Neutrophil (primary cell): Measurements from ENCODE around the gene PRR29.

ENCODE experiments used
- H3K27ac ChIP-seq: fragments of 200-600 bp; sonication (generic); 2 replicates; pipeline ENCODE4 v1.5.1; 2016; ENCODE audit warnings: mild to moderate bottlenecking, moderate library complexity
- H3K27me3 ChIP-seq: fragments of 200-600 bp; sonication (generic); 2 replicates; pipeline ENCODE4 v1.6.0; 2016; ENCODE audit warnings: mild to moderate bottlenecking
- H3K36me3 ChIP-seq: fragments of 200-600 bp; sonication (generic); 2 replicates; pipeline ENCODE4 v1.5.1; 2017
- H3K4me1 ChIP-seq, 2 experiments: fragments of 200-600 bp in 1 of 2; sonication (generic) in 1 of 2; 1 replicate in 1 of 2; 2 replicates in 1 of 2; pipeline versions ENCODE4 v1.5.1 to v1.6.1; 2013 to 2016; ENCODE audit warnings: low read depth in 1 of 2, low read length in 1 of 2, mild to moderate bottlenecking in 1 of 2, moderate library complexity in 1 of 2; ENCODE audit not compliant: control insufficient read depth in 1 of 2, insufficient read depth in 1 of 2
- H3K4me3 ChIP-seq, 2 experiments: fragments of 200-600 bp in 1 of 2; sonication (generic) in 1 of 2; 1 replicate in 1 of 2; 2 replicates in 1 of 2; pipeline ENCODE4 v1.5.1; 2013 to 2016; ENCODE audit warnings: low read depth in 1 of 2, low read length in 1 of 2, mild to moderate bottlenecking in 1 of 2, moderate library complexity in 1 of 2
- H3K9me3 ChIP-seq: fragments of 200-600 bp; sonication (generic); 2 replicates; pipeline ENCODE4 v1.5.1; 2016
- TF ChIP-seq, protein P1 (sequence below): fragments of 200-600 bp; sonication (generic); IDR thresholded peaks from 2 replicates; pipeline ENCODE4 v1.5.1; 2016; ENCODE audit warnings: antibody characterized with exemption

The PRR29 gene

DNA sequence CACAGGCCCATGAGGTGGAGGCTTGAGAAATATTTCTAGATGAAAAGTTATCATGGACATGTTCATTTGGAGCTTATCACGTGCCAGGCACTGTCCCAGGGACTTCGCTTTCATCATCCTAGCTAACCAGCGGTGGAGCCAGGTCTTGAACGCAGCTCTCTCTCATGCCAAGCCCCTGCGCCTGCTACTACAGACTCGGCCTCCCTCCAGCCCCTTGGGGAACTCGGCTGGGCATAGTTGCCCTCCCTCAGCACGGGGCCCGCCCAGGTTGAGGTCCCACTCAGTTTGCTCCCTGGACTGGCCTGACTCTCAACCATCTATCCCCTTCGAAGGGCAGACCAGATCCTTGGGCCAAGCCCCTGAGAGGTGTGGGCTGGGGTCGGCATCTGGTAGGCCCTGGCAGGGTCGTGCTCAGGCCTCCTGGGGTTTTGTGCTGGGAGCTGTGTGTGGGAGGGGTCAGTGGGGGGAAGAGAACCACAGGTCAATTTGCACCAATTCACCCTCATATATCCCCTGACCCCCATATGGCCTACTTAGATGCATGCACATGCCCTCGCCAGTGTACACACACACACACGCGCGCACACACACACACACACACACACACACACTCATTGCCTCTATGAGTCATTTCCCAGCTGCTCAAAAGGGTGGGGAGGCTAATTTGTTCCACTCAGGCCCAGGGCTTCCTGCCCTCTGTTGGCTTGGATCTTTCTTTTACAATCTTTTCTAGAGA lies 13.3 kb upstream of the PRR29 start:
- Histone ChIP-seq H3K36me3 (no peaks in the 10 kb centered on the region), H3K4me3 (no peak overlapping the region), H3K4me1 (no peaks in the 10 kb centered on the region), H3K27me3 (no peaks in the 10 kb centered on the region), H3K27ac (no peak overlapping the region), H3K9me3 (no peaks in the 10 kb centered on the region)
- TF ChIP-seq, protein P1, sequence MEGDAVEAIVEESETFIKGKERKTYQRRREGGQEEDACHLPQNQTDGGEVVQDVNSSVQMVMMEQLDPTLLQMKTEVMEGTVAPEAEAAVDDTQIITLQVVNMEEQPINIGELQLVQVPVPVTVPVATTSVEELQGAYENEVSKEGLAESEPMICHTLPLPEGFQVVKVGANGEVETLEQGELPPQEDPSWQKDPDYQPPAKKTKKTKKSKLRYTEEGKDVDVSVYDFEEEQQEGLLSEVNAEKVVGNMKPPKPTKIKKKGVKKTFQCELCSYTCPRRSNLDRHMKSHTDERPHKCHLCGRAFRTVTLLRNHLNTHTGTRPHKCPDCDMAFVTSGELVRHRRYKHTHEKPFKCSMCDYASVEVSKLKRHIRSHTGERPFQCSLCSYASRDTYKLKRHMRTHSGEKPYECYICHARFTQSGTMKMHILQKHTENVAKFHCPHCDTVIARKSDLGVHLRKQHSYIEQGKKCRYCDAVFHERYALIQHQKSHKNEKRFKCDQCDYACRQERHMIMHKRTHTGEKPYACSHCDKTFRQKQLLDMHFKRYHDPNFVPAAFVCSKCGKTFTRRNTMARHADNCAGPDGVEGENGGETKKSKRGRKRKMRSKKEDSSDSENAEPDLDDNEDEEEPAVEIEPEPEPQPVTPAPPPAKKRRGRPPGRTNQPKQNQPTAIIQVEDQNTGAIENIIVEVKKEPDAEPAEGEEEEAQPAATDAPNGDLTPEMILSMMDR, result no peak

DNA sequence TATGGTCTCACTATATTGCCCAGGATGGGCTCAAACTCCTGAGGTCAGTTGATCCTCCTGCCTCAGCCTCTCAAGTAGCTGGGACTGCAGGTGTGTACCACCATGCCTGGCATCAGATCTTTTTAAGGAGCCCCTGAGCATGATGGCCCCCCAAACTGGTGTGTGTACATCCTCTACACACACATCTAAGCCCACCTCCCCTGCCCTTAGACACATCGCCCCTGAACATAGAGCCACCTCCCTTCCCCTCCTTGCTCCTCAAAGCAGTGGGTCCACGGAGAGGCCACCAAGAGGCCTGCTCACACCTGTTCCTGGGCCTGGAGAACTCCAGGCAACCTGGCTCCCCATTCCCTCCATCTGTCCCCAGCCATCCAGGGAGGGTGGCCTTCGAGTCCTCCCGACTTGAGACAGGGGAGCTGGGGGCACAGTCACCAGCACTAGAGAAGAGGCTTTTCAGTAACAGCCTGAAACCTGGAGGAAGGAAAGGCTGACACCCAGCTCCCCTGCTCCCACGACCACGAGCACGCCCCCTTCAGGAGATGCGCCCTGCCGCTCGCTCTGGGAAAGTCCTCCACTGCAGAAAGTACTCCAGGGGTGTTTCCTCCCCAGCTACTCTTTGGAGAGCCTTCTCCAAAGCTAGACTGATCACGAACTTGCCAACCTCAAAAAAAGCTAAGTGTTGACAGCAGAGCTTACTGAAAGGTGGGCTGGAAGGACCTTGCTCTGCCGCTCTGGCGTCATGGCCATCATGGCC lies 12.6 kb upstream of the PRR29 start:
- Histone ChIP-seq H3K27ac (no peak overlapping the region), H3K36me3 (no peaks in the 10 kb centered on the region), H3K4me1 (peaks cover under 1 to 2% of the 10 kb centered on the region in 2 experiments), H3K9me3 (no peaks in the 10 kb centered on the region), H3K4me3 (no peak overlapping the region), H3K27me3 (no peaks in the 10 kb centered on the region)
- TF ChIP-seq, protein P1, result no peak

DNA sequence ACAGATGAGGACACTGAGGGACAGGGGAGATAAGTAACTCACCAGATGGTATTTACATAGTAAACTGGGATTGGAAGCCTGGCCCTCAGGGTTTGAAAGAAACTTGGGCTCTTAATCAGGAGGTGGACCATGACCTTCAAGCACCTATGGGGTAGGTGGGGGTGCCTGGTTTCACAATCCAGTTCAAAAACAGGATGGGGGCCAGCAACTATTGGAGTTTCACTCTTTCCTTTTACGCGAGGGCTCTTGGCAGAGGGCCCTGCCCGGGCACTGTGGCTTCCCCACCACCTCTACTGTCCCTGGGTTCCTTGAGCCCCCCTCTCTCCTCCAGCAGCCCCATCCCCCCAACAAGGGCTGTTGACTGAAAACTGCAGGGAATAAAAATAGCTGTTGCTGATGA lies 11.3 kb upstream of the PRR29 start:
- no peaks in the 10 kb centered on the region for H3K9me3 ChIP-seq
- no peaks in the 10 kb centered on the region for H3K27me3 ChIP-seq
- TF ChIP-seq, protein P1, result no peak
- H3K36me3 ChIP-seq, result no peaks in the 10 kb centered on the region
- no peak overlapping the region for H3K4me3 ChIP-seq
- H3K27ac ChIP-seq, result no peak overlapping the region
- peaks cover 3 to 4% of the 10 kb centered on the region in 2 experiments for H3K4me1 ChIP-seq

DNA sequence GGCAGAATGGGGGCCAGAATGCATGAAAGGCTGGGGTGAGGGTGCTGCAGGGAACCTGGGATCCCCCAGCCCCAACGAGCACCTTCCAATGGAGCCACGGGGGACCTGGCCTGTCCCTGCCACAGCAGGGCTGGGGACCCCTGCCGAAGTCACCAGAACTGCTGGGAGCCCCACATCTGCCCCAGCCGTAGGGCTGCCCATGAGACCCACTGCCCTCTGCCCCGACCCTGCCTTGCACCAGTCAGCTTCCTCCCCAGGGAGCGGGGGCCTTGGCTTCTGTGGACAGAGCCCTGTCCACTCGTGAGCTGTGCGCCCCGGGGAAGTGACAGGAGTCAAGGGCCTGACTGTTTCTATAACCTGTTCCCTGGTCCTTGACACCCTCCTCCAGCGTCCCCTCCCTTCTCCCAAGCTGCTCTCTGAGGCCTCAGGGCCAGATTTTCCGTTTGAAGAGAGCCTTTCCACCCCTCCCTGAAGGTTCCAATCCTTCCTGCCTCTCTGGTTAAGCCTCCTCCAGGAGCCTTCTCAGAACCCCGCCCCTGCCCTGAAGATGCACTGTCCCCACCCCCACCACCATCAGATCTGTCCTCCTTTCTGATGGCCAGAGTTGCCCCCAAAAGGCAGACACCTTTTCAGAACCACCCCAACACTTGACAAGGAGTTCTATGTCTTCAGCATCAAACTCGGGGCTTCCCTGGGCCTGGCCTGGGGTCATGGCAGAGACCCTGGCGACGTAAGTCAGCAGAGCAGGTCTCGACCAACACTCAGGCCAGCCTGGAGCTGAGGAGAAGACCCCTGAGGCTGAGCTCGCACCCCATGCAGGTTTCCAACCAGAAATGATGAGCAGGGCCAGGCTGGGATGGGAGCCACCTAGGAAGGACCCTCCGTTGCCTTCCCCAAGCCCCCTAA lies 10.7 kb upstream of the PRR29 start:
- no peaks in the 10 kb centered on the region for H3K36me3 ChIP-seq
- H3K9me3 ChIP-seq, result no peaks in the 10 kb centered on the region
- TF ChIP-seq, protein P1, result no peak
- H3K27ac ChIP-seq, result no peak overlapping the region
- H3K4me1 ChIP-seq, result peaks cover 3 to 4% of the 10 kb centered on the region in 2 experiments
- peaks cover 6% of the 10 kb centered on the region for H3K27me3 ChIP-seq
- H3K4me3 ChIP-seq, result no peak overlapping the region

DNA sequence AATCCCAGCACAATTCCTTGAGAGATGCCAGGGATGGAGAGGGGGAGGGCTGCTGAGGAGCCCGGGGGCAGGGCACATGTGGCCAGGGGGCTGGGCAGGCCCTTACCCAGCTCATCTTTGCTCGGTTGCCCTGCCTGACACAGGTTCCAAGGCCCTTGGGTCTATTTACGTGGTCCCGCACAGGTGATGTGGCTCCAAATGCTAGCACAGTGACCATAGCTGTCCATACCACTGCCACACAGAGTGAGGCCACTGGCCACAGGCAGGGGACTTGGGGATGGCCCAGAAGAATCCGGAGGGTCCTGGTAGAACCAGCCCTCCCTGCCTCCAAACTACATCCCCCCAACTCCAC lies 10.0 kb upstream of the PRR29 start:
- Histone ChIP-seq H3K4me3 (no peak overlapping the region), H3K9me3 (no peaks in the 10 kb centered on the region), H3K27me3 (peaks cover 10% of the 10 kb centered on the region), H3K36me3 (no peaks in the 10 kb centered on the region), H3K27ac (no peak overlapping the region), H3K4me1 (peaks cover 3 to 4% of the 10 kb centered on the region in 2 experiments)
- TF ChIP-seq, protein P1, result no peak
